GM15510 (cell line): ENCODE data around the gene CSNK2A1.

Source experiments
- POLR2A ChIP-seq: IDR thresholded peaks from 3 replicates; pipeline ENCODE4 v1.6.1; 2011; ENCODE audit warnings: borderline replicate concordance; ENCODE audit not compliant: insufficient read length; ENCODE audit errors: extremely low read depth

The CSNK2A1 gene

GRCh38 chr20:572727-573126, 29.1 kb upstream of the CSNK2A1 start:
- no peak for TF ChIP-seq POLR2A

GRCh38 chr20:571754-572441, 28.3 kb upstream of the CSNK2A1 start:
- no peak for TF ChIP-seq POLR2A

- TF ChIP-seq POLR2A = no peak
These were observed 25.3 kb upstream of the CSNK2A1 start for GRCh38 chr20:568673-569415.

GRCh38 chr20:568097-568652, 24.6 kb upstream of the CSNK2A1 start:
- TF ChIP-seq POLR2A = no peak

GRCh38 chr20:564192-564591, 20.6 kb upstream of the CSNK2A1 start:
- TF ChIP-seq POLR2A = no peak

- TF ChIP-seq POLR2A = no peak
These were observed 19.6 kb upstream of the CSNK2A1 start for GRCh38 chr20:563187-563586.

GRCh38 chr20:562232-562897, 18.8 kb upstream of the CSNK2A1 start:
- TF ChIP-seq POLR2A = no peak

GRCh38 chr20:561437-562231, 18.0 kb upstream of the CSNK2A1 start:
- no peak for TF ChIP-seq POLR2A

- TF ChIP-seq POLR2A = no peak
These were observed 17.1 kb upstream of the CSNK2A1 start for GRCh38 chr20:560680-561079.

- no peak for TF ChIP-seq POLR2A
These were observed 14.5 kb upstream of the CSNK2A1 start for GRCh38 chr20:558117-558516.

GRCh38 chr20:556984-557383, 13.4 kb upstream of the CSNK2A1 start:
- no peak for TF ChIP-seq POLR2A

GRCh38 chr20:555976-556385, 12.4 kb upstream of the CSNK2A1 start:
- no peak for TF ChIP-seq POLR2A

GRCh38 chr20:550611-551010, 7.0 kb upstream of the CSNK2A1 start:
- TF ChIP-seq POLR2A = no peak

GRCh38 chr20:549722-550496, 6.3 kb upstream of the CSNK2A1 start:
- TF ChIP-seq POLR2A = no peak
